K562 (cell line): ENCODE measurements around the gene NEUROG1. TPM values are rescaled to one million over a fixed set of nuclear protein-coding genes. Genes with fewer than 3 reads are reported as not detected.

Experiments
- CCNT2 ChIP-seq: IDR thresholded peaks from 2 replicates; pipeline ENCODE4 v1.6.1; 2011; ENCODE audit warnings: borderline replicate concordance, low read depth, mild to moderate bottlenecking, moderate library complexity, mixed read lengths, low read length; ENCODE audit not compliant: insufficient read length; ENCODE audit errors: extremely low read depth
- ESRRA ChIP-seq: fragments of 450-650 bp; IDR thresholded peaks from 2 replicates; pipeline ENCODE4 v1.6.1; 2014; ENCODE audit warnings: low read depth, mild to moderate bottlenecking, moderate library complexity, borderline replicate concordance
- HOMEZ ChIP-seq: fragments of 250-450 bp; sonication (Bioruptor Pico); IDR thresholded peaks from 2 replicates; pipeline ENCODE4 v1.4.0; 2020; ENCODE audit warnings: mild to moderate bottlenecking, moderate library complexity
- MEF2A ChIP-seq: IDR thresholded peaks from 2 replicates; pipeline ENCODE4 v1.6.1; 2011; ENCODE audit warnings: low read depth, mild to moderate bottlenecking, low read length, moderate library complexity; ENCODE audit not compliant: control insufficient read depth
- RREB1 ChIP-seq: fragments of 250-450 bp; sonication (Bioruptor Pico); IDR thresholded peaks from 2 replicates; pipeline ENCODE4 v1.4.0; 2020
- polyA plus RNA-seq, 8 experiments: library from polyadenylated mRNA; depleted of rRNA in 4 of 8; stranded (reverse) in 5 of 8; unstranded in 3 of 8; fragments of >200 nt; fragmentation: Nextera tagmentation in 2 of 8; fragmentation: Illumina TruSeq in 1 of 8; extraction: Ambion mirVana in 2 of 8; extraction: Trizol in 1 of 8; gene quantifications; 2 replicates each; pipeline versions ENCODE4 v1.2.1 to v1.2.3, GENCODE V29; 2011 to 2014; ENCODE audit warnings: inconsistent platforms in 1 of 8, missing spikeins in 1 of 8
- total RNA-seq, 7 experiments: library from RNA; depleted of rRNA in 6 of 7; stranded (reverse); fragments of >200 nt in 6 of 7; fragmentation: Illumina TruSeq in 2 of 7; extraction: Trizol in 2 of 7; gene quantifications; 2 replicates each; pipeline versions ENCODE4 v1.2.1 to v1.2.3, GENCODE V29; 2011 to 2021; ENCODE audit warnings: low replicate concordance in 1 of 7

Gene NEUROG1
- total and polyA plus RNA-seq, 9 of the 15 experiments (the other 6 are each of a cell fraction or from before 2014, with no cell fraction given): not detected

- TF ChIP-seq RREB1 (CRISPR knock-in tag): no peak
- no peak for TF ChIP-seq CCNT2
- TF ChIP-seq HOMEZ (CRISPR knock-in tag): no peak
- no peak for TF ChIP-seq ESRRA
- TF ChIP-seq MEF2A: no peak
Observed at GRCh38 chr5:135489466-135490244, 46.1 kb downstream of the NEUROG1 start (continued).
